ENCODE measurements around the gene PTPRM.

DNA sequence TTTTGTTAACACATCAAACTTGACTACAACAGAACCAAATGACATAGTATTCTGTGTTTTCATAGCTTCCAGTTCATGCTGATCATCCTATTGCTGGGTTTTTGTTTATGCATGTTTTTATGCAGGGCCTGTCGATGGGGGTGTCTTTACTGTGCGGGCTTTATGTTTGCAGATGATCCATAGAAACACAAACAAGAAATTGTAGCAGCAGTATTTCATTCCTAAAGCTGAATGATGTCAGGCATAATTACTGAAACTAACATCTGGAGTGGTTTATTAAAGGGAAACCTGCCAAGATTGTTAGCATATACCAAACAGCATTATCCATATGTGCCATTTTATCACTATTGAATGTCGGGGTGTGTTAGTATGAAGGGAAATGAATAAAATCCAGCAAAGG is 129.7 kb downstream of the PTPRM start:
- TF ChIP-seq EZH2 (IDR thresholded peaks at IDR 0.05; ENCODE audit: borderline replicate concordance, low read depth, low read length, severe bottlenecking) (no peak), GATA2 (IDR thresholded peaks at IDR 0.05; ENCODE audit: insufficient read depth, insufficient read length, low read depth, low read length) (no peak), POLR2AphosphoS5 (IDR thresholded peaks at IDR 0.05; ENCODE audit: insufficient read depth, low read depth, low read length) (no peak), POLR2A (IDR thresholded peaks at IDR 0.05; ENCODE audit: low read depth, low read length) (no peak), FOS (IDR thresholded peaks at IDR 0.05; ENCODE audit: borderline replicate concordance, insufficient read depth, low read length) (no peak), JUN (IDR thresholded peaks at IDR 0.05; ENCODE audit: borderline replicate concordance, insufficient read depth, insufficient read length, low read depth) (no peak), MYC (IDR thresholded peaks at IDR 0.05; ENCODE audit: low read depth, low read length) (no peak)
- TF ChIP-seq, protein P1, sequence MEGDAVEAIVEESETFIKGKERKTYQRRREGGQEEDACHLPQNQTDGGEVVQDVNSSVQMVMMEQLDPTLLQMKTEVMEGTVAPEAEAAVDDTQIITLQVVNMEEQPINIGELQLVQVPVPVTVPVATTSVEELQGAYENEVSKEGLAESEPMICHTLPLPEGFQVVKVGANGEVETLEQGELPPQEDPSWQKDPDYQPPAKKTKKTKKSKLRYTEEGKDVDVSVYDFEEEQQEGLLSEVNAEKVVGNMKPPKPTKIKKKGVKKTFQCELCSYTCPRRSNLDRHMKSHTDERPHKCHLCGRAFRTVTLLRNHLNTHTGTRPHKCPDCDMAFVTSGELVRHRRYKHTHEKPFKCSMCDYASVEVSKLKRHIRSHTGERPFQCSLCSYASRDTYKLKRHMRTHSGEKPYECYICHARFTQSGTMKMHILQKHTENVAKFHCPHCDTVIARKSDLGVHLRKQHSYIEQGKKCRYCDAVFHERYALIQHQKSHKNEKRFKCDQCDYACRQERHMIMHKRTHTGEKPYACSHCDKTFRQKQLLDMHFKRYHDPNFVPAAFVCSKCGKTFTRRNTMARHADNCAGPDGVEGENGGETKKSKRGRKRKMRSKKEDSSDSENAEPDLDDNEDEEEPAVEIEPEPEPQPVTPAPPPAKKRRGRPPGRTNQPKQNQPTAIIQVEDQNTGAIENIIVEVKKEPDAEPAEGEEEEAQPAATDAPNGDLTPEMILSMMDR (IDR thresholded peaks at IDR 0.05; ENCODE audit: extremely low read depth in 1 of 2, insufficient read depth in 1 of 2, low read depth in 1 of 2, low read length in 2 of 2), result no peak
- TF ChIP-seq, protein P2, sequence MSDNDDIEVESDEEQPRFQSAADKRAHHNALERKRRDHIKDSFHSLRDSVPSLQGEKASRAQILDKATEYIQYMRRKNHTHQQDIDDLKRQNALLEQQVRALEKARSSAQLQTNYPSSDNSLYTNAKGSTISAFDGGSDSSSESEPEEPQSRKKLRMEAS (IDR thresholded peaks at IDR 0.05; ENCODE audit: insufficient read depth, insufficient read length), result no peak

Data from endothelial cell of umbilical vein (primary cell).